Measurements from ENCODE around the gene TTLL11. TPM values are rescaled to one million over a fixed set of nuclear protein-coding genes. Genes with fewer than 3 reads are reported as not detected.

Gene TTLL11
- total RNA-seq, 1 experiment from 2014 or later = 7.1 TPM

- no peak for DNase-seq (ENCODE audit: low read depth)
Observed at GRCh38 chr9:121979736-121980135, 113.4 kb downstream of the TTLL11 start.

DNA sequence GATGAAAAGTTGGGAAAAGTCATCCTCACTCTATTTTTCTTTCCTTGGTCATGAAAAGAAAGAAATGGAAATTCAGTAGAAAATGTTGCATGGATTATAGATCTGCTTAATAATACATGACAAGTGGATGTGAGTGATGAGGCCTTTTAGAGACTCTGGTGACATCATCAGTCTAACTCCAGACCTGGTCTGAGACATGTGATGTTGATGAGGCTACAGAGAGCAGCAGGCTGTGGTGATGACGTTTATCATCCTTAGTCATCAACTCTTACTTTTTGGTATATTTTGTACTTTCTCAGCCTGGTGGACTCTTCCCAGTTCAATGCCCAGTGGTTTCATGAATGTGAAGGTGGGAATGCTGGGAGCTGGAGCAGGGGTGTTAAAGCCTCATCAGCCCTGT, 116.4 kb downstream of the TTLL11 start:
- DNase-seq (ENCODE audit: low read depth) = peak; percentile 66

GRCh38 chr9:121975801-121976277, 117.3 kb downstream of the TTLL11 start:
- no peak for DNase-seq (ENCODE audit: low read depth)

DNA sequence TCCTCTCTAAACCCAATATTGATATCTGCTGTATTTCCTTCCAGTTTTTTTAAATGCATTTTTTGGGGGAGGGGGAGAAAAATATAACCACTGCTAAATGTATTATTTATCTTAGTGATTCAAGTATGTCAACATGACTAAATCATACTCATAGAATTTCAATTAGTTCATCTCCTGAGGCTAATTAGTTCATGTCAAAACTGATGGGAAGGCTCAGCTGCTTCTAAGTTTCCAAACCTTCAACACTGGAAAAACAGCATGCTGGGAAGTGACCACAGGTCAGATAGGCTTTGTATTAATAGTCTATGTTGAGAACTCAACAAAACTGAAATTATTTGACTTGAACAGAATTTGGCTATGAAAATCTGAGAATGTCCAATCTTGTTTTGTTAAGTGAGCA, 118.7 kb downstream of the TTLL11 start:
- DNase-seq (ENCODE audit: low read depth) = no peak

GRCh38 chr9:121972501-121972981, 120.6 kb downstream of the TTLL11 start:
- peak; percentile 92 for DNase-seq (ENCODE audit: low read depth)

- DNase-seq (ENCODE audit: low read depth) = no peak
Observed at GRCh38 chr9:121968056-121968455, 125.1 kb downstream of the TTLL11 start.

- DNase-seq (ENCODE audit: low read depth) = no peak
Observed at GRCh38 chr9:121966706-121967105, 126.4 kb downstream of the TTLL11 start.

DNA sequence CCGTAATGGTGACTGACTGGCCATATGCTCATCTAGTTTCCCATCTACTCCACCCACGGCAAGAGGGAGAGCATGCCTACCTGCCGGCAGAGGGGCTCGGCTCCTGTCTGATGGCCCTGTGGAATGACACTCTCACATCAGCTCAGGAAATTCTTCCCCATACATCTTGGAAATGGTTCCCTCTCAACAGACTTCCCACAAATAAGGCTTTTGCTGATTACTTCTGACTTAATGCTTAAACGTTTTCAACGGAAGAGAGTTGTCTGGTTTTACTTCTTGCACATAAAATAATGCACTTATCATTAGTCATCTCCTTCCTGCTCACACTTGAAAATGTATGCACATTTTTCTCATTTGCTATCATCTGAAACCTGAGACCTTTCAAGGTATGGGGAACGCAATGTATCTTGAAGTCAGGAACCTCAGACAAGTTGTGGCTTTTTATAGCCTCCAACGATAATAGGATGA, 129.5 kb downstream of the TTLL11 start:
- DNase-seq (ENCODE audit: low read depth) = peak; percentile 87

DNA sequence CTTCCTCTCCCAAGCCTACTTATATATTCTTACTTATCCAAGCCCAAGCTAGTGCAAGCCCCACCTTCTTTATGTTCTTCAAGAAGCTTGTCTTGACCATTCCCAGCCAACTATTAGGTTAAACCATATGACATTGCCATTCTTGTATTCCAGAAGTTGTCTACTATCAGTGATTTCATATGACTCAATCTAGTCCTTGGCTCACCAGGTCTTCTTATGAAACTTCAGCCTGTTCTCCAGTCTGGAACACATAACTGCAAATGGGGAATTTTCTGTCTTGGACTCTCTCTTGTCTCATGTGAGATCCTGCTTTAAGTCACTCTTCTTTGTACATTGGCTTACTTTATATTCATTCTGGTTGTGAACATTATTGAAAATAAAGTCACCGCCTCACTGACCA, 130.7 kb downstream of the TTLL11 start:
- peak; percentile 24 for DNase-seq (ENCODE audit: low read depth)

DNA sequence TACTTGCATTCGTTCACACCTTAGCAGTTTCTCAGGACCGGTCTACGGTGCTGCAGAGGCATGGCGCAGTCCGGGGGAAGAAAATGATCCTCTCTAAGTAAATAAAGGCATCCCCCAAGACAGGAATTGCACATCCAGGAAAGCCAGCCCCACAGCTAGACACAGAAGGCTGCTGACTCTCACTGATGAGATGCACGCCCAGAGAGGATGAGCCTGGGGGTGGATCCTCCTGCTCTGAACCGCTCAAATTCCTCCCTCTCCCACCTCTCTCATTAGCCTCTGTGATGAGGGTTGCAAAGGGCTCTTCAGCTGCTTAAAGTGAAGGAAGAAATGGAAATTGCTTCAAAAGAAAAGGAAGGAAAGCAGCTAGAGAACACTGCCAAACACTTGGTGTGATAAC, 132.4 kb downstream of the TTLL11 start:
- DNase-seq (ENCODE audit: low read depth) = no peak

GRCh38 chr9:121958530-121958929, 134.6 kb downstream of the TTLL11 start:
- peak; percentile 64 for DNase-seq (ENCODE audit: low read depth)

DNA sequence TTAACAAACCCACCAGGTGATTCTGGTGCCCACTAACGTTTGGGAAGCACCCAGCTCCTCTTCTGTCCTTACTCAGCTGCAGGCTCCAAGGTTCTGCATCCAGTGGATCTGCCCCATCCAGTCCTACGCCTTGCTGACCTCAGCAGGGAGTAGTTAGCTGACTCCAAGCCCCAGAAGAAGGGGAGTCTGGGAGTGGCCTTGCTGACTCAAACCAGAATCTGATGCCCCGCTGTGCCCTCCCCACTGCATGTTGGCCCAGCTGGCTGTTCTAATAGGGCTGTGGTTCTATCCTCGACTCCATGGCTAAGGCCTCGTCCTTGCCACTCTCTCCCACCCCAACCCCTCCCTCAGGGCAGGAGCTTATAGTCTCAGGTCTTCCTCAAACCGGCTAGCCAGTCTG, 136.3 kb downstream of the TTLL11 start:
- DNase-seq (ENCODE audit: low read depth) = peak; percentile 54

DNA sequence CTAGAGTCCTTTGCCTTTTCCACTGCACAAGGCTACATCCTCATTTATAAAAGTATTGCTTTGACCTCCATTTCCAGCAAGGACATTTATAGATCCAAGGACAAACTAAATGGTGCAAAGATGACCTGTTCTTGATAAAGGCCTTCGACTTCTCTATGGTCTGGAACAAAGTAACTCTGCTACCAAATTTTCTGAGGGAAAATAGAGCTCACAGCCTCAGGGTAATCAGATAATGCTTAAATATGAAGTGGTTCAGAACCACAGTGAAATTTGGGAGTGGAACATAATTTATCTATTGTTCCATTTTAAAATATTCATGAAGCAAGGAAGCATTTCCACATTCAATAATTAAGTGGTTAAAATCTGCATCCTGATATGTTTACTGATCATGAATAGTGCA, 137.5 kb downstream of the TTLL11 start:
- DNase-seq (ENCODE audit: low read depth) = no peak

DNA sequence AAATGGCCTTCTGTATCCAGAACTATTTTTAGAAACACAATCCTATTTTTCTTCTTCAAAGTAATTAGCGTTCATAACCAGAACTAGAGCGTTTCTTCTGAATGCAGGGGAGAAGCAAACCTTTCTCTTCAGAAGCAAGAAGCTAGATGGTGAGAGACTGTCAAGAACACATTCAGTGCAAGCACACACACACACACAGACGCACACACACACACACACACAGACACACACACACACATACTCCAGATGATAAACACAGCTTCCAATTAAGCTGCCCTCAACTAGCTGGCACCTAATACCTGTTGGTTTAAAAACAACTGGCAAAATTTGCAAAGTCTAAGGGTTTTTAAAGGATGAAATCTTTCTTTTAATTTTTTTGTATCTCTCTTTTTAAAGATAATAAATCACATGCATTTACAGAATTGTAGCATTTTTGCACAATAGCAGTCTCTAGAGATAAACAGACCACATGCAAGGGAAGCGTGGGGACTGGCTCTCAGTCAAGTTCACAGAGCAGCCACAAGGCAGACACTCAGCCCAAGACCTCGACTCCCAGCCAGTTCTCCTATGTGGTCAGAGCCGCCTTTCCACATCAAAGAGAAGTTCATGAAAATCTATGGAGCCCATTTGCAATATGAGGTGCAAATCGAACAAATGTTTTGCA, 138.5 kb downstream of the TTLL11 start:
- DNase-seq (ENCODE audit: low read depth) = no peak

DNA sequence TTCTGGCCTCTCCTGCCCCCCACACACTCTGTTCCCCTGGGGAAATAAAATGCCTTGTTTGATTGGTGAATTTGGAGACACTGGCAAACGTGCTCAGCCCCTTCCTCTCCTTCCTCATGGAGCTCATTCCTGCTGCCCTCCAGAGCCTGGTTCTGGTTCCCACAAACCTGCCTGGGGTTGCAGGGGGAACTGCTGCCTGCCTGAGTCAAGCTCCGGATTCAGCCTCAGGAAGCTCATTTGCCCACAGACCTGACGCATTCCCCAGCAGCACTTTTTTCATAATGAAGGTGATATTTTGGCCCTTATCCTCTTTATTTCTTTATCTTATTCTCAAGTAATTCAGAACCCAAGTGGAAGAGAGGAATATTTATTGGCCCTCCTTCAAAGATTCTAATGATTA, 140.5 kb downstream of the TTLL11 start:
- peak; percentile 55 for DNase-seq (ENCODE audit: low read depth)

DNA sequence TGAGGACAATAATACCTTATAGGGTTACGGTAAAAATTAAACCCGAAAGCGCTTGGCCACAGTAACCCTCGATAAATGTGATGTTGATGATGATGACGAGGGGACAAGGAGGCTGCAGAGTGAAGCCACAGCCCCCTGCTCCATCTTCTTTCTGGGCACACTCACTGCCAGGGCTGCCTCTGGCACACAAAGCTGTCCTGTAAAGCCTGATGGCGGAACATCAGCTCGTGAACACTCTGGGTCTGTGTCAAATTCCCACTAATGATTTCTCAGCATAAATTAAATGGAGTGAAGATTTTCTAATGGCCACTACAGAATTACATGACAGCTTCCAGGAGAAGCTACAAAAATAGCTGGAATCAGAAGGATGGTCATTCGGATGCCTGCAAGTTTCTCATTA, 142.2 kb downstream of the TTLL11 start:
- DNase-seq (ENCODE audit: low read depth) = no peak

DNA sequence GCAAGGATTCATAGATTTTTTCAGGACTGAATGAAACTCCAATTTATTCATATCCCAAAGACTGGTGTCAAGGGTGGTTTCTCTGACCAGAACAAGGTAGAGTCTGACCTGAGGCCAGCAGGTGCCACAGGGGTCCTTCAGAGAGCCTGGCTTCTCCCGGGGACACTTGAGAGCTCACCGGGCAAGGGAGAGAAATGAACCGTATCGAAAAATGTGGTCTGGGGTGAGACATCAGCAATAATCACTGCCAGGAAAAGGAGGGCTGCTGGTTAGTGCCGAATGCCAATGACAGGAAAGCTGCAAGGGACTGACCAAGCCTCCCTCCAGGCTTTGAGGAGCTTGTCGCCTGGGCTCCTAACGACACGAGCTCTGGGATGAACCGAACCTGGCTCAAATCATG, 142.7 kb downstream of the TTLL11 start:
- no peak for DNase-seq (ENCODE audit: low read depth)

DNA sequence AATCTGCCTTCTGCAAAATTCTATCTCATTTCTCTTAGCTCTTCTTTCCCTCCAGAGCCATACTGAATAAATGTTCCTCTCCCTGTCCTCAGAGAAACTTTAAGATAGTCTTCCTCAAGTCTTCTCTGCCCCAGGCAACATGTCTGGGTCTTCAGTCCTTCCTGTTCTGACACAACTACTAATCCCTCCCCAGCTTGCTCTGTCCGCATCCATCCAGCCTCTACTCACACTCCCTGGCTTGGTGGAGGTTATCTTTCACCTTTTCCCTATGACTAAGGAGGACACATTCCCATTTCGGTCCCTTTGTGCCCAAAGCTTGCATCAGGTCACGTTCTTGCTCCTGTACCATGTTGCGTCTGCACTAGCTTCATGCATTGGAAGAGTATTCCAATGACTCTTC, 143.3 kb downstream of the TTLL11 start:
- no peak for DNase-seq (ENCODE audit: low read depth)

GRCh38 chr9:121949364-121949763, 143.7 kb downstream of the TTLL11 start:
- no peak for DNase-seq (ENCODE audit: low read depth)

- DNase-seq (ENCODE audit: low read depth) = no peak
Observed at GRCh38 chr9:121947775-121948174, 145.3 kb downstream of the TTLL11 start.

- DNase-seq (ENCODE audit: low read depth) = no peak
Observed at GRCh38 chr9:121946465-121946864, 146.6 kb downstream of the TTLL11 start.

GRCh38 chr9:121945849-121946248, 147.3 kb downstream of the TTLL11 start:
- peak; percentile 85 for DNase-seq (ENCODE audit: low read depth)

DNA sequence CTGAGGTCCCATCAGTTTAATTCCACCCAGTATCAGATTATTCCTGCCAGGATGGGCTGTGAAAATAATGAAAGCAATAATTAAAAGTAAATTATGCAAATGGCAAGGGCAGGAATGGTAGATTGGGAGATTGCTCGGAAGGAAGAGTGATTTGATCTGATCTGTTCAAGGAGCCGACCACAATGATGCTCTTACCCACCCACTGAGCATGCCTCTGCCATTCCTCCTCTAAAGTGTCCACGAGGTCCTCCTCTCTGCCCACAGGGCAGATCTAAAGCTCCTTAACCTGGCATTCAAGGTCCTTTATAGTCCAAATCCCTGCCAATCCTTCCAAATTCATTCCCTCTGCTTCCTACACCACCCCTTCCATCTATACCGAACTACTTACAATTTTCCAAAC, 147.8 kb downstream of the TTLL11 start:
- peak; percentile 26 for DNase-seq (ENCODE audit: low read depth)

All from HT1080 (cell line).